HCEC 1CT (cell line): ENCODE results near the gene MAN1C1.

Source experiments
- DNase-seq: peaks from one replicate; pipeline ENCODE4 v3.0.0-alpha.2; 2017

Gene MAN1C1

DNA sequence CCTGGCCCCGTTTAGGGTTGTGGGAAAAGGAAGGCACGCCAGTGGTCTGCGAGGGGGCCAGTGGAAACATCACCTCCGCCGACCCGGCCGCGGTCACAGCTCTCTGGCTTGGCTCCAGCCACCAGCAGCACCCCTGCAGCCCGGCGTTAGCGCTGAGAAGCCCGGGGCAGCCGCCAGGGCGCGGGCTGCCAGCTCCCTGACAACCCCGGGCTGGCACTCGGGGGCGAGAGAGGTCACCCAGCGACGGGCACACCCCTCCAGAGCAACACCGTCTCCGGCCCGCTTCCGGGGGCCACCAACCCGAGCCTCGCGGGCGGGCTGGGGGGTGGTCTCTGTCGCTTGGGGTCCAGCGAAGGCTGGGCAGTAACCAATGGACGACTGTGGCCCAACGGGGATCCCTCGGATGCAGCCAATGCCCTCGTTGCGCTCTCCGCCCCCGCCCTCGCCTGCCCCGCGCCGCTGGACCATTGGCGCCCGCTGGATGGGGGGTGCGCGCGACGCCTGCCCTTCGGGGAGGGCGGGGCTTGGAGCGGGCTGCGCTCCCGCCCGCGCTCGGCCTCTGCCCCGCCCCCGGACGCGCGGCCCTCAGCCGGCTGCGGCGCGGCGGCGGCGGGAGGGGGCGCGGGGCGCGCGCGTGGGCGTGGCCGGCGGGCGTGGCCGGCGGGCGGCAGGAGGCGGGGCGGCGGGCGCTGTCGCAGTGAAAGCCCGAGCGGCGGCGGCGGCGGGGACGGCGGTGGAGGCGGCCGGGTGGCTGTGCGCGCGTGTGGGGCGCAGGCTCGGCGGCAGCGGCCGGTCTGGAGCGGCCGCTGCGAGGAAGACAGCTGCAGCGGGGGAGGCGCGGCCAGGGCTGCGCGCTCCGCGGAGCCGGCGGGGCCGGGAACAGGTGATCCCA, at the start of gene MAN1C1:
Gene MAN1C1, plus strand, starts transcription at position 697 of the 892 bp plus-strand sequence. CDS start 1,007 bp downstream, outside the sequence.
- DNase-seq: peak; percentile 84

DNA sequence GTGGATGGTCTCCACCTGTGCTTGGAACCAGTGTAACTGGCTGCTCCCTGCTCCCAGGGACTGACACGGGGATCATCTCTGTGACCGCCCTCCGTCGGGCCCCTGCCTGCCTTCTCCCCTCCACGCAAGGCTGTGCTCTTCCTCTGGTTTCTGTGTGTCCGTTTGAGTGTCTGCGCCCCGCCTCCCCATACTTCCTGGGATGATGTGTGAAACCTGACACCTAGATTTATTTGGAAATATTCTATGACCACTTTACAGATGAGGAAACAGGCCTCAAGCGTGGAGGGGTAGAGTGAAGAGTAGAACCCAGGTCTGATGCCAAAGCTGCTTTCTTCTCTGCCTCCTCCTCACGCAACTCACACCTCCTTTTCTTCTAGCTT, 48.9 kb upstream of the MAN1C1 start:
- peak; percentile 15 for DNase-seq

DNA sequence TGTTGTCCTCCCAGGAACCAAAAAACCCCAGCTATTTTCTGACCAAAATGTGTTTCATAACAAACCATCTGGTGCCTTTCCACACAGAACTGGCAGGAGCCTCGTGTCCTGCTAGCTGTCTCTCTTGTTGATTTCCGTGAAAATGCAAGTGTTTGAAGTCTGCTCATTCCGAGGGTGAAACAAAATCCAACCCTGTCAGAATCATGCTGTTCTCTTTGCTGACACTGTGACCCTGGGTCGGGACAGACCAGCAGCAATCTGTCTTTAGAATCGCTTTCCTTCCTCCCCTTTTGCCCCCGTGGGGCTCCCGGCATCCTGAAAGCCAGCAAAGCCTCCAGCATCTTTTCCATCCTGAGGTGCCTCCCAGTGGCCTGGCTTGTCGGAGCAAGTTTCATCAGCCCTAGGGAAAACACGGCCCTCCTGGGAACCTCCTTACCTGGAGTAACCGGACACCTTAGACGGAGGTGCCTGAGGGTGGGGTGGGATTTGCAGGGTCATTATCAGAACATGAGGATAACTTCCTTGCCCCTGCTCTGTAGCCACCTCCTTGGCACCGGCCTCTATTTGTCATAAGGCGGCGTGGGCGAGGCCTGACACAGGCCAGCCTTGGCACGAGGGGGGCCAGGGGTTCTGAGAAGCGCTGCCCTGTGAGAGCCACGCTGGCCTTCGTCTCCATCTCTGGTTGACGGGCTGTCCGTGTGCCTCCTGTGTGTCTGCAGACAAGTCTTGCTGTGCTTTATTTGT, 48.3 kb upstream of the MAN1C1 start:
- DNase-seq: peak; percentile 44

DNA sequence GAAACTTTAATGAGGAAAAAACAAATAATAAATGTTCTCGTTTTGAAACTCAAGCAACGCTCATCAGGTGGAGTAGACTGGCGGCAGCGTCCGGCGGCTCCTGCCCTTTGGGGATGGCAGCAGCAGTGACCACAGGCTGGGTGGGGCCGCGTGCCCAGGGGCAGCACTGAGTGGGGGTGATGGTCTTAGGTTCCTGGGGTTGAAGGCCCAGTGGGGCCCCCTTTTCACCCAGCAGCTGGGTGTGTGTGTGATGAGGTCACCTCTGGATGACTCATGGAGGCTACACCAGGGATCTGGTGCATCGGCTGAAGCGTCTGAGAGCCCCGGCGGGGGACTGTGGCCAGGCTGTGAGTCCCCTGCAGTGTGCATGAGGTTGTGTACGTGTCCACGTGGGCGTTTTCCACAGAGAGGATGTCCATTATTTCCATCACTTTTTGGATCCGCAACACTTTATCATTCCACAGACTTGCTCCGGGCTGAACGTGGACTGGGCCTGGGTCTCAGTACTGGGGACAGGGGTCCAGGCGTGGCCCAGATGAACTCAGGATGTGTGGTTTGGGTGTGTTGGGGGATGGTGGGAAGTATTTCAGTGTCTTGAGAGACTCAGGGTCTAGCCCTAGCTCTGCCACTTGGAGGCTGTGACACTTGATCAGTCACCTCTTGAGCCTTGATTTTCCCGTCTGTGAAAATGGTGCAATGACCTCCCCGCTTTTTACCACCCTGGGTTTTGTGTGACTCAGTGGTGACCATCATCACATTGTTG, 47.6 kb upstream of the MAN1C1 start:
- DNase-seq: peak; percentile 80

DNA sequence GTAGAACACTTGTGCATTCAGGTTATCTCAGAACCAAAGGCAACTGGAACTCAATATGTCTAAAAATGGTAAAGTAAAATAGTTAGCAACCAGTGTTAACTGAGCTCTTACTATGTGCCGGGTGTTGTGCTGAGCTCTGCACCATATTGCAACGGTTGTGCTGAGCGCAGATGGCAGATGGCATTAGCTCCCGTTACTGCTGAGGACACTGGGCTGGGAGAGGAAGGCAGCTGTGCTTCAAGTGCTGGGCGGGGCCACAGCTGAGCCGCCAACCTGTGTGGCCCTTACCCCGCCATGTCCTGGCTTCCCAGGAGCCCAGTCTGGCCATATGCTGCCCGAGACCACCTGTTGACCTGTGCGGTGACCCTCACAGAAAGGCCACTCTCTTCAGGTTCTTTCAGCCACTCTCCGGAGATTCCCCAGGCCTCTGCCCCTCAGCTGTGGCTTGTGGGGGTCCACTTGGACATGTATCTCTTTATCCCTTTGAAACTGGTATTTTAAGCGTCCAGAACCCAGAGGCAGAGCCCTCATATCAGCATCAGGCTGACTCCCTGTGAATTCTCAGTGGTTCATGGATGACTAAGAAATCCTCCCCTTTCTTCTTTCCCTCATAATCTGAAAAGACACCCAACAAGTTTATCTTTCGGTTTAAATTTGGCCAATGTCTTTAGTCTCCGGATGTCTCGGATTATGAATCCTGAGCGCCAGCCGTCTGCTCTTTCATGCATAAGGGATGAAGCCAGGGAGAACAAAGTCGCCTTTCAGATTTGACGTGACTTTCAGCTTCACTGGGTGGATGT, 46.8 kb upstream of the MAN1C1 start:
- no peak for DNase-seq

DNA sequence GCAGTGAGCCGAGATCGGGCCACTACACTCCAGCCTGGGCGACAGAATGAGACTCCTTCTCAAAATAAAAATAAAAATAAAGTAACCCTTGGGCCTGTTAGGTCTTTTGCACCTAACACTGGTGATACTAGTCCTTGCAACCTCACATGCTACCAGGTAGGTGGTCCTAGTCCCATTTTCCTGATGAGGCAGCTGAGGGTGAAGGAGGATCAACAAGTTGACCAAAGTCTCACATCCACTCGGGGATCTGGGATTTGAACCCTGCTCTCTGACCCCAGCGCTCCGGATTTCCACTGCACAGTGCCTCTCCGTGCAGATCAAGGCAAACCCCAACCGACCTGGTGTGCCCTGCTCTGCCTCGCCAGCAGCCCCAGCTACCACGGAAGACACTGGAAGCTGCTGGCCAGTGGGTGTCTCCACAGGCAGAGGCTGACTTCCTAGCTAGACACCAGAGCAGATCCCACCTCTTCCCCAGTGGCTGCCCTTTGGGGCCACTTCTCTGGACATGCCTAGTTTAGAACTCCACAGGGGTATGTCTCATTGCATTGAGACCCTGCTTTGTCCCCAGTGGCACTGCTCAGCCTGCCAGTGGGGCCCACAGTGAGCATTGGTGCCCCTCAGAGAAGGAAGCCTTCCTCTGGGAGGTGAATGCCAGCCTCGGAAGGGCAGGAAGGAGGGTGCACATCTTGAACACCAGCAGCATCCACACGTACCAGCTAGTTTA, 45.6 kb upstream of the MAN1C1 start:
- DNase-seq: no peak

DNA sequence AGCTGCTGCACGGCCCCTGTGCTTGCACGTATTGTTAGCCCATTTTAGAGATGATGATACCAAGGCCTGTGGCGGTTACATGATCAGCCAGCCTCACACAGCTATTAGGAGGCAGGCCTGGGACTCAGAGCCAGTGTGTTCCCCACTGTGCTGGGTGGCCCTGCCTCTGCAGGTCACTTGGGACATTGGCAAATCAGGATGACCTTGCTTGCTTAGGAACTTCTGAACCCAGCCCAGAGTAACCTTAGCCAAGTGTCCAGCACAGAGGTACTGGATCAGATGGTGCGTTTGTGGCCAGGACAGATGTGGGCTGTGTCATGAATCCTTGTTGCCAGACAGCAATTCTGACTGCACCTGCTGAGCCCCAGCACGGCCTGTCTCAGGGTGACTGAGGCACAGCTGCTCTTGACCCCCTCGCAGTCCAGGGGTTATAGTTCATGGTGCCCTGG, 45.0 kb upstream of the MAN1C1 start:
- DNase-seq: no peak

DNA sequence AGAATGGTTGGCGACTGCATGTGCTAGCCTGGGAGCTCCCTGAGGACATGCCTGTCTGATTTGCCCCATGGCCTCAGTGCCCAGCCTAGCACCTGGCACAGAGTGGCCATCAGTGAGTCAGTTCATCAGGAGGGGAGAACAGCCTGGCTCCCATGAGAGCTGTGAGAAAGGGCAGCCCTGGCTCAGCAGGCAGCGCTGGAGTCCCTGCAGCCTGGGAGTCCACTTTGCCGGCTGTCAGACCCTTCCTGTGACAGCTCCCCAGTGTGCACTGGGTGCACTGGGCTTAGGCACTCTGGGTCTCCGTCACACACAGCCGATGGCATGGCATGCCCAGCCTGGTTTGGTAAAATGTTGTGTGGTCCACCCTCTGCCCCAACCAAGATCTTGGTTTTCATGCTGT, 44.5 kb upstream of the MAN1C1 start:
- no peak for DNase-seq

DNA sequence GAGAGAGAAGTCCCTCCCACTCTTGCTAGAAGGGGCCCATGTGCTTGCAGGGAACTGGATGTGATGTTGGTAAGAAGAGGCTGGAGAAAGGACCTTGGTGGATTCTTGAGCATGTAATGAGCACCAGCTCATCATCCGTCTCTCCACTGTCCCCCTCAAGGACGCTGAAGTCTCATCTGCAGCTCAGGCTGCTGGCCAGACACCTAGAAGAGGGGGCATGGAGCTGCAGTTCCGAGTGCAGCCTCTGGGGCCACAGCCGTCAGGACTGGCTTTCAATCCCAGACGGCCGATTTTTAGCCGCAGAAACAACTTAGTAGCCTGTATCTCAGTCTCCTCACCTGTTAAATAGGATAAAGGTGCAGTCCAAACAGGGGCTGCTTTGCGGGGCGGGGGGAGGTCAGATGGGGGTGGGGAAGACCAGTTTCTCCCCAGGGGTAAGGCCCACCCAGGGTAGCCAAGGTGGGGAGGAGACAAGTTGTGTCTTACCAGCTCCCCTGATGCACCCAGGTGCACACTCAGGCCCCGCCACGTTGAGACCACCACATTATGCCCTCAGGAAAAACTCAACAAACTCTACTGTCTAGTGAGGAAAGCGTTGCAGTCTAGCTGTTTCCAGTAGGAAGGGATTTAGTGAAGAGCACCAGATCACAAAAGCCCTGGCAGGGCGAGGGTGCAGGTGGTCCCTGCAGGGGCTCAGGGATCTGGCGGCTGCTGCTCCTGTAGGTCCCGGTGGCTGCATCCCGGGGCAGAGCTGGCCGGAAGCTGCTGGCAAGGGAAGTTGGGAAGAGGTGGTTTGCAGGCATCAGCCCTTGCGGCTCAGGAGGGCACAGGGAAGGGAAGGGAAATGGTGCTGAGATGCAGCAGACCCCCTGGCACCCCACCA, 43.6 kb upstream of the MAN1C1 start:
- DNase-seq: peak; percentile 45

DNA sequence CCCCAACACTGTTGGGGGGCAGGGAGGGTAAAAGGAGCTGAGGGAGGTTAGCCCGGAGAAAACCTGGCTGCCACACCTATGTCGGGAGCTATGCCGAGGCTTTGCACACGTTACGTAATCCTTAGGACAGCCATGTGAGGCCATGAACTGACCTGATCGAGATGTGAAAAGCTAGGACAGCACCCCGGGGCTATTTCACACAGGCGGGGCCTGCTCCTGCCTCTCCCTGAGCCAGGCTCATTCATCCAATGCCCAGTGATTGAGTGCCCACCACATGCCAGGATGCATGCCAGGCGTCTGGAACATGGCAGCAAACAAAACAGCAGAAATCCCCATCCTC, 43.0 kb upstream of the MAN1C1 start:
- DNase-seq: no peak

DNA sequence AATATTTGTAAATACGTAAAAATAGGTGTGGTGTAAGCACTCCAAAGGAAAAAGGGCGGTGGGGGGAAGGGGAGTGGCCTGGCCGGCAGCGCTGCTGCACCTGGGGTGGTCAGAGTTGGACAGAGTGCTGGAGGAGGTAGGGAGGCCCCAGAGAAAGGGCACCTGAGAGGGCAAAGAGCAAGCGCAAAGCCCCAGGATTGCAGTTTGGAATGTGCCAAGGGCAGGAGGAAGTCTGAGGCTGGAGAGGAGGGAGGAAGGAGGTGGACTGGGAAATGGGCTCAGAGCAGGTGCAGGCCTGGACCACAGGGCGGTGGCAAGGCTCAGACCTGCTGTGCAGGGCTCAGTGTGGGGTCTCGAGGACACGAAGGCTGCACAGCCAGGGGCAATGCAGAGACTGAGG, 42.6 kb upstream of the MAN1C1 start:
- DNase-seq: no peak

DNA sequence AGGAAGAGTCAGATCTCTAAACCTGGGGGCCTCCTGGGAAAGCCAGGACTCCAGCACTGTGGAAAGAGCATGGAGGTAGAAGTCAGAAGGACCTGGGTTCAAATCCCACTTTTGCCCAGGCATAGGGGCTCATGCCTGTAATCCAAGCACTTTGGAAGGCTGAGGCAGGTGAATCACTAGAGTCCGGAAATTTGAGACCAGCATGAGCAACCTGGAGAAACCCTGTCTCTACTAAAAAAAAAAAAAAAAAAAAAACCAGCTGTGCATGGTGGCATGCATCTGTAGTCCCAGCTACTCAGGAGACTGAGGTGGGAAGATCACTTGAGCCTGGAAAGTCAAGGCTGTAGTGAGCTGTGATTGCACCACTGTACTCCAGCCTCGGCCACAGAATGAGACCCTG, 41.4 kb upstream of the MAN1C1 start:
- no peak for DNase-seq

DNA sequence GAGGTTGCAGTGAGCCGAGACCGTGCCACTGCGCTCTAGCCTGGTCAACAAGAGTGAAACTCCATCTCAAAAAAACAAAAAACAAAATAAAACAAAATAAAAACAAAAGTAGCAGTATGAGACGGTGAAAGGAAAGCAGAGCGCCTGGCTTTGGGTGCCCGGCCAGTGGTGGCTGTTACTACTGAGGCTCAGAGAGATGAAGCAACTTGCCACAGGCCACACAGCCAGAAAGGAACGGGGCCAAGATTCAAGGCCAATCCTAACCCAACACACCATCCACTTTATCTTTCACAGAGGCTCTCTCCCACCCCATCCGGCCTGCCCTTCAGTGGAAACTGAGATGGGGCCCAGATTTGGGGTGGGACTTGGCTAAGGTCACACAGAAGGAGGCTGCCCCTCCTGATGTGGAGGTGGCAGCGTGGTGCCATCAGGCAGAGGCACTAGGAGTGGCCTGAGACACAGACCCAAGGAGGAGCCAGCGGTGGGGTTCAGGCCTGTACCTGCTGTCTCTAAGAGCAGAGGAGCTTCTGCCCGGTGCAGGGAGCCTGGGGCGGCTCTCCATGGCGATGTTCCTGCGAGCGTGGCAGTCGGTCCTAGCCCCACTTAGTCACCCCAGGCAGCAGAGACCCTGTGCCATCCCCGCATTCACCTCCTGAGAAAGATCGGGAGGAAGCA, 40.0 kb upstream of the MAN1C1 start:
- DNase-seq: no peak

DNA sequence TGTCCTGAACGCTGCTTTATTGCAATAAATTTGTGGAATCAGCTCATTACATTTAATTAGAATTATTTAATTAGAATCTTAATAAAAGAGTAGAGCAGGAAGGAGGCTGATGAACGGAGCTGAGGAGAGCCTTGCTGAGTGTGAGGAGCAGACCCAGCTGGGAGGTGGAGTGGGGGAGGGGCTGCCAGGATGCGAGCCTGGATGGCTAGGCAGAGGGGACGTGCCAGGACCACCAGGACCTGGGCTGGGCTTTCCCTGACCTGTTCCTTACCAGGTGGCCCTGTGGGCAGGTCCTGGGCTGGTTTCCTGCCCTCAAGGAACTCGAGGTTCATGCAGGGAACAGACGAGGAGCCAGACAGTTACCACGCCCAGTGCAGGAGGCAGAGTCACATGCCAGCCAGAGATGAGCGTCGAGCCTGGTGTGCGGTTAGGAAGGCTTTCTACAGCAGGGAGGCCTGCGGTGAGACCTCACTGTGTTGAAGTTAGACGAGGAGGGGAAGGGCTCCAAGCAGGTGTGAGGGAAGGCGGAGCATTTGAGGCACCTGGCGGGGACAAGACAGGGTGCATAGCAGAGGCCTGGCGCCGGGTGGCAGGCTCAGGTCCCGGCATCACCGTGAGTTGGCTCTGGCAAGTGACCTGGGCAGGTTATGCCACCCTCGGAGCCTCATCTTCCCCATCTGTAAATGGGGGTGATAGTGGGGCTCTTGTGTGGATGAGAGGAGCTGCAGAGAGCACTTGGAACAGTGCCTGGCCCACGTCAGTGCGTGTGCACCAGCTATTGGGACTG, 39.3 kb upstream of the MAN1C1 start:
- DNase-seq: no peak

DNA sequence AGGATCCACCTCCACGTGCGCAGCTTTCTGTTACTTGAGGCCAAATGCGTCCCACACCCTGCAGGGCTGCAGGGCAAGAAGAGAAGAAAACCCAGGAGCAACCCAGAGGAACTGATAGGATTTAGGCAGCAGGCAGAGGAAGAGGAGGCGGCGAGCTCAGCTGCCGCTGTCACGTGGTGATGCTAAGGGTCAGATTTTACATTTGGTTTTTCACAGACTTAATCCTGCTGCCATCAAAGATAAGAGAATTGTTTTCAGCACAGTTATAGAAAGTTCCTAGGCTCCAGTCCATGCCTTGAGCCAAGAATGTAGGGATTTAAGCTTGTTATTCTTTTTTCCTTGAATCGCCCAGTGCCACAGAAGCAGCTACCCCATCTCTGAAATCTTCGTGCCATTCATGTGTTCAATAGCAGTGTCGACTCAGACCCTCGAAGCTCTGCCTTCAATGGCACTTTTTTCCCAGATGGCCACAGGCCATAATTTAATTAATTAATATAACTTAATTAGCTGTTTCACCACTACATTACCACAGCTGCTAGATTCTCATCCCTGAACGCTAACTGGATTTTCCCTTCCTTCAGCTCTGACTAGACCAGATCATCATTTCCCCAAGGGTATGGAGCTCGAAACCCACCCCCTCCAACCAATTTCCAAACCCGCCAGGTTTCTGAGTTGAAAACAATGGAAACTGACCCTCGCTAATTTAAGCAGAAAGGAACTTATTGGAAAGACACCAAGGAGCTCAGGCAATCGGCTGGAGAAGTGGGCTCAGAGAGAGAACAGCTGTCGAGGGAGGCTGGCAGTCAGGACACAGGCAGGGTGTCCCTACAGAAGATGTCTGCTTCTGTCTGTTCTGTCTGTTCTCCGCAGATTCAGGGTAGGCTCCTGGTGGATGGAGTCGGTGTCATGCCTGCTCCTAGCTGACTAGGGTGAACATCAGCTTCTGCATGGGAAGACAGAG, 37.0 kb upstream of the MAN1C1 start:
- no peak for DNase-seq

DNA sequence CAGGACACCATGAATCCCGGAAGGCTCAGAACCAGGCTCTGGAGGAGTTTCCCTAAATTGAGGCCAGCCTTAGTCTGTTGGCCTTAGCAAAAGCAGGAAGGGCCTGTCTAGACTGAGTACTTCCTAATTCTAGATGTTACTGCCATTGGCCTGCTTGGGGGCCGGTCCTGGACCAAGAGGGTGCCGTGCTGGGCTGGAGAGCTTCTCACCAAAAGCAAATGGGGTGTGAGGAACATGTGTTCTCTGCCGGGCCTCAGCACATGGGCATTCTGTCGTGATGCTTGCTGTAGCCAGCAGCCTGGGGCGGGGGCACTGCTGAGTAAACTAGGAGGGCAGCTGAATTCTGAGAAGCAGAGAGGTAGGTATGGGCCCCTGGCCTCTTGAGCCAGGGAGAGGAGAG, 35.7 kb upstream of the MAN1C1 start:
- DNase-seq: no peak

DNA sequence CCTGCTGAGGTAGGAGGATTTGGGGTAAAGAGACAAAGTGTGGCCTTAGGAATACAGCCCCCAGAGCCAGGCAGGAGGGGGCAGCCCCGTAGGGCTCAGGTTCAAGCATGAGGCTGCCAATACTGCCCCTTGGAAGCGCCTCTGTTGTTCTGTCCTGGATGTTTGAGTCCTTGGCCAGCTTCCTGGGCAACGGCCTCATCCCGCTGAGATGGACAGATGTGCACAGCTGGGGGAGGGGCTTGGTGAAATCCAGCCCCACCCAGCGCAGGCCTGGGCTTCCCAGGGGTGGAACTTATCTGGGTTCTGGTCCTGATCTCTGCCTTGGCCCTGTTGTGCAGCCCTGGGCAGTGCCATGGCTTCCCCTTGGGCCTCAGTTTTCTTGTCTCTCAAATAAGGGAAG, 34.8 kb upstream of the MAN1C1 start:
- DNase-seq: no peak
